HG03159 (cell line): ENCODE measurements around the gene NDUFA3.

ENCODE experiments used
- ATAC-seq: cut with Tn5 transposase; IDR thresholded peaks from one replicate; pipeline ENCODE4 v1.9.1; 2021; ENCODE audit warnings: mild to moderate bottlenecking, moderate library complexity; ENCODE audit not compliant: unreplicated experiment

NDUFA3 gene

DNA sequence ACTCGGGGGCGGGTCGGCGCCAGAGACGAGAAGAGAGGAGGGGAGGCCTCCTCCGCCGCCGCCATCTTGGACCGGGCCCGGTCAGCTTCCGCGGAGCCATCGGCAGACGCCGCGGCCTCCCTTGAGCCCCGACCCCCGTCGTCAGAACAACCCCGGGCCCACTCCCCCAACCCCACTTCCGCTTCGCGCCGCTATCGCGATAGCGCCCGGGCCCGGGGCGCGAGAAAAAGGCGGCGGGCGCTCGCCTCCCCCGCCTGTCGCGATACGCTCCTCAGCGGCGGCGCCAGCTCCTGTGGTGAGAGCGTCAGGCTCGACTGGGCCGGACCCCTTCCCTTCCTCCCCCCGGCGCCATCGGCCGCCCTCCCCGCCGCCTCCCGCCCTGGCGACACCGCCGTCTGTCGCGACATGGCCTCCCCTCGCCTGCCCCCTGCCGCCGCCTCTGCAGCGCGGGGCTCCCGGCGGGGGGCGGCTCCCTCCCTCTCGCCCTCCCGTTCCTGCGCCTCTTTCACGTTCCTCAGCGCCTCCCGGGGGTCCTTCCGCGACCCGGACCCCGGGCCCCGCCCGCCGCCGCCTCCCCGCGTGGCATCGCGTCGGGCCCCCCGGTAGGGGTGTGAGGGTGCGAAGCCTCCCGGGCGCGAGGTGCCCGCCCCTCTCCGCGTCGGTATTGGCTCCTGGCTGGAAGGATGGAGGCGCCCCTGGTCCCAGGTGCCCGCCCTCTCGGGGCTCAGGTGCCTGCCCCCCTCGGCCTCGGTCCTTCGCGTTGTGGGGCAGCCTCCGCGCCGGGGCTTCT lies 35.2 kb downstream of the NDUFA3 start, which contains the start of gene CNOT3:
CNOT3 (plus strand) TSS at position 64 of the 790 bp plus-strand sequence. CDS start 5,217 bp downstream, outside the sequence.
- no peak for ATAC-seq

DNA sequence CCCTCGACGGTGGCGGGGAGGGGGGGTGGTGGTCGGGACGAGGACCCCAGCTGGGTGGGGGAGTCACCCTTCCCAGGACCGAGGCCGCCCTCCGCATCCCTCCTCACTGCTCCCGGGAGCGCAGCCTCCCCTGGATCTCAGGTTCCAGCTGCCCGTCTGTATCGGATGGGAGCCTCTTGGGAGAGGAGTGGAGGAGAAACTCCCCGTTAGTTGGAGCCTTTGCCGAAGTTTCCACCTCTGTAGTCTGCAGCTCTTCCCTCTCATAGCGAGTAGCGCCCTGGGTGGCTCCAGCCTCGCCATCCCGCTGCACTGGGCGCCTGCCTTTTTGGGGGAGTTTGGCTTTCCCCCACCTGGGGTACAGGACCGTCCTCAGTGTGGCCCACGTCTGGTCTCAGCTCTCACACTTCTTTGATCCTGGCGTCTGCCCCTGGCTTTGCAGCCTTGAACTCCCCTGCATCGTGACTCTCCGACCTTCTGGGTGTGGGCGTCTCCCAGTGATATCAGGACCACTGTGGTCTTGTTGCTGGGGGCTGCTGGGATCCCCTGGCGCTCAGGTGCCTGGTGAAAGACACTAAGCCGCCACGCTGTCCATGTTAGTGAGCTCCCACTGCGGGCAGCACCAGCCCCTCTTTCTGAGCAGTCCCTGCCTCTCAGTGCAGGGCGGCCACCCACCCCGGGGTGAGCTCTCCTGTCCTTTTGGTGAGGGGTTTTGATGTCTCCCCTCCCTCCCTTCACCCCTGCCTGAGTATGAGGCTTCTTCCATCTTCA lies 36.0 kb downstream of the NDUFA3 start:
- ATAC-seq = no peak

DNA sequence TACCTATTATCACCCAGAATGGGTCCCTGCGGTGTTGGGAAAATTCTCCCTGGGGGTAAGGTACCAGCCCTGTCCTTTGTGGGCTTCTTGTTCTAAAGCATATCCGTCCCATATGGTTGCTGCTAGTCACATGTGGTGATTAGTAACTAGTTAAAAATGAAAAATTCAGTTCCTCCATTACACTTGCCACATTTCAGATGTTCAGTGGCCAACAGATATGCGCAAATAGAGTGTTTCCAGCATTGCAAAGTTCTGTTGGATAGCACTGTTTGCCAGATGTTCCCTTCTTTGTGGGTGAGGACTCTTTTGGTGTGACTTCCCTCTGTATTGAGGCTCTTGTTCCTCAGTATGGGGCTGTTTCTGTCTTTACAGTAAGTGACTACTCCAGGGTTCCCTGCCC lies 38.7 kb downstream of the NDUFA3 start:
- no peak for ATAC-seq

GRCh38 chr19:54142166-54142780 lies 39.6 kb downstream of the NDUFA3 start:
- ATAC-seq = no peak

DNA sequence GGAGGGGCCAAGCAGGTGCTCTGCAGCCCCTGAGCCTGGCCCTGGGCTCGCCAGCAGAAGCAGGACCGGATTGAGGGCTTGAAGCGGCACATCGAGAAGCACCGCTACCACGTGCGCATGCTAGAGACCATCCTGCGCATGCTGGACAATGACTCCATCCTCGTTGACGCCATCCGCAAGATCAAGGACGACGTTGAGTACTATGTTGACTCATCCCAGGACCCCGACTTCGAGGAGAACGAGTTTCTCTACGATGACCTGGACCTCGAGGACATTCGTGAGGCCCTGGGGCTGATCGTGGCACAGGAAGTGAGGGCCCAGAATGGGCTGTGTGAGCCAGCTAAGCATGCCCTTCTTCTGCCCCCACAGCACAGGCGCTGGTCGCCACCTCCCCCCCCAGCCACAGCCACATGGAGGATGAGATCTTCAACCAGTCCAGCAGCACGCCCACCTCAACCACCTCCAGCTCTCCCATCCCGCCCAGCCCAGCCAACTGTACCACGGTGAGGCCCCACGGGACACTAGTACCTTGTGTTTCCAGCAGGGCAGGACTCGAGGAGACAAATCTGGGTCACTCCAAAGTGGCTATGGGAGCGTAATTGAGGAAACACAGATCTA lies 43.0 kb downstream of the NDUFA3 start:
- ATAC-seq = no peak

DNA sequence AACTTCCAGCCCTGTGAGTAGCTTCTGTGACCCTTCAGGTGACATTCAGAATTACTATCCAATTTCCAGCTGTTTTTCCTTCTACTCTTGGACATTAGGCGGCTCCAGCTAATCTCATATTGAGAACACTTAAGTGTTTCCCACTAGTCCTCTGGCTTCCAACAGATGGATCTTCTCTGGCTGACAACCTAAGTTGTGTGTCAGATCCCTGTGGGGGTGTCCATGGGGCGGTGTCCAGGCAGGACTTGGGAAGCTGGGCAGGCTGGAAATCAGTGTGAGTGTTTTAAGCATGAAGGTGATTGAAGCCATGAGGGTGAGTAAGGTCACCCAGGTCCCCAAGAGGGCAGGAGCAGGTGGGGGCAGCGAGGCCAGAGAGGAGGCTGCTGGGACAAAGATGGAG lies 45.0 kb downstream of the NDUFA3 start:
- no peak for ATAC-seq

DNA sequence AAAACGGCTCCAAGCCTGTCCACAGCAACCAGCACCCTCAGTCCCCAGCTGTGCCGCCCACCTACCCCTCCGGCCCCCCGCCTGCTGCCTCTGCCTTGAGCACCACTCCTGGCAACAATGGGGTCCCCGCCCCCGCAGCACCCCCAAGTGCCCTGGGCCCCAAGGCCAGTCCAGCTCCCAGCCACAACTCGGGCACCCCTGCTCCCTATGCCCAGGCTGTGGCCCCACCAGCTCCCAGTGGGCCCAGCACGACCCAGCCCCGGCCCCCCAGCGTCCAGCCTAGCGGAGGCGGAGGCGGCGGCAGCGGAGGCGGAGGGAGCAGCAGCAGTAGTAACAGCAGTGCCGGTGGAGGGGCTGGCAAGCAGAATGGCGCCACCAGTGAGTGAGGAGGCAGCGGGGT lies 45.5 kb downstream of the NDUFA3 start:
- ATAC-seq = no peak

GRCh38 chr19:54149021-54149812 lies 46.6 kb downstream of the NDUFA3 start:
- no peak for ATAC-seq

DNA sequence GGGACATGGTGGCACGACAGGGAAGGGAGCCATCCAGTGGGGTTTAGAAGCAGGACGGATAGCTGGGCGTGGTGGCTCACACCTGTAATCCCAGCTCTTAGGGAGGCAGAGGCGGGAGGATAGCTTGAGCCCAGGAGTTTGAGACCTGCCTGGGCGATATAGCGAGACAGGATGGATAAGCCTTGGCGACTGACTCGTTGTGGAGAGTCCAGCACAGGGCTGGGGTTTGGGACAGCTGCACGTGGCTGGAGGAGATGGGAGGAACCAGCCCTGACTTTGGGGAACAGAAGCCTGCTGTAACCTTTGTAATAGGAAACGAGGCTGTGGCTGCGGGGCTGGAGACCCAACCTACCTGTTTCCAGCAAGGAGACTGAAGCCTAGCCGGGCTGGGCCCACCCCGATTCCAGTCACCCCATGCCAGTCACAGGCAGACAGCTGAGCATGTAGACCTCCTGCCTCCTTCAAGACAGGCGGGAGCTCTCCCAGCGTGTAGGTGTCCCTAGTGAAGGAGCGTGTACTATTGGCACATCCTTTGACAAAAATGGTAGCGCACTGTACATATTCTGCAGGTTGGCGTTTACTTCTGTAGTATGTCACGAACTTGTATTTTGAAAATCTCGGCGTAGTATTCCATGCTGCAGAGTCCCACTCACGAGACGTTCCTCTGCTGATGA lies 48.8 kb downstream of the NDUFA3 start:
- ATAC-seq = no peak

- ATAC-seq = no peak
Observed at GRCh38 chr19:54152267-54152666, 49.6 kb downstream of the NDUFA3 start.

- ATAC-seq = no peak
Observed at GRCh38 chr19:54152878-54153524, 50.3 kb downstream of the NDUFA3 start.

- no peak for ATAC-seq
Observed at GRCh38 chr19:54153731-54154326, 51.2 kb downstream of the NDUFA3 start.

- ATAC-seq = no peak
Observed at GRCh38 chr19:54154603-54155345, 52.1 kb downstream of the NDUFA3 start.

GRCh38 chr19:54155694-54156093 lies 53.0 kb downstream of the NDUFA3 start:
- ATAC-seq = no peak

- no peak for ATAC-seq
Observed at GRCh38 chr19:54156490-54156889, 53.8 kb downstream of the NDUFA3 start.

DNA sequence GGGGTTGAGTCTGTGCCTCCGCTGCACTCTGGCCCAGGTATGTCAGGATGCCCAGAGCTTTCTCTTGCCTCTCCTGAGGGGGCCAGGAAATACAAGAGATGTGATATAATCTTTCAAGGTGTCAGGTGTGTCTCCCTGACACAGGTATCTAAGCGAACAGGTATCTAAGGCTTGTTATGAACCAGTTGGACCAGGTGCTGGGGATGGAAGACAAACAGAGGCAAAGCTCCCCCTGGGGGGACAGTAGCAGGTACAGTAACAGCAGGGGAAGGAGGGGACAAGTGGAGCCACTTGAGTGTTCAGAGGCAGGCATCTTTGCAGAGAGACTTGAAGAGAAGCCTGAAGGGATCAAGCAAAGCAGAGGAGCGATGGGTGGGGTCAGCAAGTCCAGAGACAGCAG lies 54.3 kb downstream of the NDUFA3 start:
- no peak for ATAC-seq
